IMR-90 (cell line): ENCODE measurements around the gene NUDT6. TPM values are rescaled to one million over a fixed set of nuclear protein-coding genes. Genes with fewer than 3 reads are reported as not detected.

Experiments
- ATAC-seq: fragments of 200-7000 bp; cut with Tn5 transposase; 2 replicates; pipeline ENCODE4 v1.9.1; 2020; ENCODE audit warnings: low read depth, mild to moderate bottlenecking, moderate library complexity
- BruUV-seq: library from RNA; stranded (reverse); fragments of 400-500 nt; replicated peaks from 2 replicates; lab custom pipeline; 2021; lab: Mats Ljungman, UMichigan
- CTCF ChIA-PET: fragments of 300-600 bp; formaldehyde crosslinking; extraction: SDS; loops from one replicate; lab custom pipeline; 2021; ENCODE audit warnings: antibody characterized with exemption; lab: Yijun Ruan, JAX
- POLR2A ChIA-PET: fragments of 300-600 bp; sonication (Branson Sonifier 250); formaldehyde crosslinking; loops from one replicate; lab custom pipeline; 2022; ENCODE audit warnings: antibody characterized with exemption; ENCODE audit not compliant: unreplicated experiment; lab: Charles Lee
- DNase-seq: peaks from one replicate; pipeline ENCODE4 v3.0.0; 2013
- H2AFZ ChIP-seq: replicated peaks from 2 replicates; pipeline ENCODE3; 2013; ENCODE audit warnings: low read length, mild to moderate bottlenecking; ENCODE audit not compliant: poor library complexity
- H2AK5ac ChIP-seq: 2 replicates; pipeline ENCODE4 v1.6.1; 2013; ENCODE audit warnings: low read depth, low read length, inconsistent platforms
- H2AK9ac ChIP-seq: replicated peaks from 2 replicates; pipeline ENCODE3; 2013; ENCODE audit warnings: mild to moderate bottlenecking, low read depth, low read length, moderate library complexity; ENCODE audit not compliant: poor library complexity
- H2BK120ac ChIP-seq: 2 replicates; pipeline ENCODE4 v1.6.1; 2013; ENCODE audit warnings: low read depth, low read length, inconsistent platforms
- H2BK15ac ChIP-seq: 3 replicates; pipeline ENCODE4 v1.6.1; 2013; ENCODE audit warnings: low read depth, low read length, inconsistent platforms
- H2BK20ac ChIP-seq: 2 replicates; pipeline ENCODE4 v1.6.1; 2013; ENCODE audit warnings: low read depth, mild to moderate bottlenecking, inconsistent platforms, low read length, moderate library complexity
- H2BK5ac ChIP-seq: 2 replicates; pipeline ENCODE4 v1.6.1; 2013; ENCODE audit warnings: mild to moderate bottlenecking, low read depth, low read length, inconsistent platforms; ENCODE audit not compliant: poor library complexity, severe bottlenecking
- H3K14ac ChIP-seq: replicated peaks from 2 replicates; pipeline ENCODE4 v1.6.1; 2013; ENCODE audit warnings: low read depth, low read length, inconsistent platforms
- H3K18ac ChIP-seq: 2 replicates; pipeline ENCODE4 v1.6.1; 2013; ENCODE audit warnings: low read depth, low read length, control low read depth
- H3K23ac ChIP-seq: 2 replicates; pipeline ENCODE4 v1.6.1; 2013; ENCODE audit warnings: low read depth, low read length, inconsistent platforms
- H3K27ac ChIP-seq: 2 replicates; pipeline ENCODE4 v1.5.1; 2013; ENCODE audit warnings: mild to moderate bottlenecking, control low read depth, low read length; ENCODE audit not compliant: insufficient read depth
- H3K27me3 ChIP-seq: 2 replicates; pipeline ENCODE4 v1.6.1; 2013; ENCODE audit warnings: low read length; ENCODE audit not compliant: control insufficient read depth, insufficient read depth
- H3K36me3 ChIP-seq: 2 replicates; pipeline ENCODE4 v1.6.1; 2013; ENCODE audit warnings: low read length, mixed read lengths; ENCODE audit not compliant: control insufficient read depth, insufficient read depth
- H3K4ac ChIP-seq: 2 replicates; pipeline ENCODE4 v1.6.1; 2013; ENCODE audit warnings: low read depth, low read length, inconsistent platforms
- H3K4me1 ChIP-seq: 2 replicates; pipeline ENCODE4 v1.6.1; 2013; ENCODE audit warnings: low read length, mixed read lengths; ENCODE audit not compliant: control insufficient read depth, insufficient read depth
- H3K4me2 ChIP-seq: 2 replicates; pipeline ENCODE4 v1.6.1; 2013; ENCODE audit warnings: low read depth, mild to moderate bottlenecking, control low read depth, low read length, moderate library complexity
- H3K4me3 ChIP-seq: 2 replicates; pipeline ENCODE4 v1.5.1; 2013; ENCODE audit warnings: low read depth, mild to moderate bottlenecking, control low read depth, low read length, moderate library complexity; ENCODE audit not compliant: insufficient read depth
- H3K56ac ChIP-seq: 2 replicates; pipeline ENCODE4 v1.6.1; 2013; ENCODE audit warnings: low read length, inconsistent platforms; ENCODE audit not compliant: insufficient read depth; ENCODE audit errors: extremely low read depth
- H3K79me1 ChIP-seq, 2 experiments: 2 replicates each; pipeline ENCODE4 v1.6.1; 2013; ENCODE audit warnings: low read length in 2 of 2, inconsistent platforms in 1 of 2, low read depth in 1 of 2
- H3K9ac ChIP-seq: 2 replicates; pipeline ENCODE4 v1.6.1; 2013; ENCODE audit warnings: low read depth, low read length, control low read depth
- H3K9me1 ChIP-seq: 2 replicates; pipeline ENCODE4 v1.6.1; 2013; ENCODE audit warnings: low read length, inconsistent platforms; ENCODE audit not compliant: insufficient read depth
- H3K9me3 ChIP-seq: 2 replicates; pipeline ENCODE4 v1.6.1; 2013; ENCODE audit warnings: low read length; ENCODE audit not compliant: control insufficient read depth, insufficient read depth
- H4K20me1 ChIP-seq: 2 replicates; pipeline ENCODE4 v1.6.1; 2013; ENCODE audit warnings: low read length, inconsistent platforms; ENCODE audit not compliant: insufficient read depth
- H4K5ac ChIP-seq: 2 replicates; pipeline ENCODE4 v1.6.1; 2013; ENCODE audit warnings: mild to moderate bottlenecking, low read depth, low read length, control low read depth
- H4K8ac ChIP-seq, 2 experiments: 2 replicates each; pipeline ENCODE4 v1.6.1; 2013; ENCODE audit warnings: low read depth in 2 of 2, low read length in 2 of 2, control low read depth in 1 of 2, inconsistent platforms in 1 of 2
- H4K91ac ChIP-seq: 2 replicates; pipeline ENCODE4 v1.6.1; 2013; ENCODE audit warnings: low read depth, low read length, inconsistent platforms; ENCODE audit not compliant: insufficient read depth
- CHD1 ChIP-seq: IDR thresholded peaks from 2 replicates; pipeline ENCODE4 v1.6.1; 2012; ENCODE audit warnings: low read depth, low read length, improper control_type of control experiment
- FOS ChIP-seq: fragments of 150-350 bp; IDR thresholded peaks from 2 replicates; pipeline ENCODE4 v1.6.1; 2016; ENCODE audit warnings: low read depth, low read length
- MAZ ChIP-seq: IDR thresholded peaks from 2 replicates; pipeline ENCODE4 v1.6.1; 2012; ENCODE audit warnings: low read depth, mild to moderate bottlenecking, low read length, improper control_type of control experiment, moderate library complexity, borderline replicate concordance
- POLR2A ChIP-seq: IDR thresholded peaks from 2 replicates; pipeline ENCODE4 v1.6.1; 2012; ENCODE audit warnings: mild to moderate bottlenecking, low read depth, low read length
- RAD21 ChIP-seq: IDR thresholded peaks from 2 replicates; pipeline ENCODE4 v1.6.1; 2012; ENCODE audit warnings: low read length, improper control_type of control experiment
- RCOR1 ChIP-seq: IDR thresholded peaks from 2 replicates; pipeline ENCODE4 v1.6.1; 2012; ENCODE audit warnings: mild to moderate bottlenecking, low read length, improper control_type of control experiment; ENCODE audit not compliant: insufficient replicate concordance
- RFX5 ChIP-seq: IDR thresholded peaks from 2 replicates; pipeline ENCODE4 v1.8.0; 2012; ENCODE audit warnings: low read depth, mild to moderate bottlenecking, low read length, moderate library complexity
- USF2 ChIP-seq: fragments of 150-350 bp; IDR thresholded peaks from 2 replicates; pipeline ENCODE4 v1.6.1; 2017; ENCODE audit warnings: mild to moderate bottlenecking, antibody characterized with exemption, low read length, low read depth
- WGBS, 2 experiments: methylation state at CpG; one replicate each; pipeline versions ENCODE4 v1.1.5 to v1.1.7; 2013; ENCODE audit warnings: missing lambda C conversion rate in 2 of 2; ENCODE audit not compliant: insufficient read length in 1 of 2; ENCODE audit errors: extremely low coverage in 2 of 2; 5-methylcytosine and 5-hydroxymethylcytosine counted together
- dilution Hi-C: fragments of 300-500 bp; cut with HindIII; formaldehyde crosslinking; loops from one replicate; pipeline ENCODE4 v1.14.3; 2018; ENCODE audit warnings: low sequenced_read_pairs; ENCODE audit not compliant: unreplicated experiment
- in situ Hi-C: fragments of 300-500 bp; cut with MboI; formaldehyde crosslinking; loops from 3 replicates; pipeline ENCODE4 v1.14.3; 2019; ENCODE audit warnings: low sequenced_read_pairs, inconsistent platforms, mixed read lengths
- intact Hi-C: fragments of 100-400 bp; cut with micrococcal nuclease; formaldehyde crosslinking; loops from 2 replicates; pipeline ENCODE4 v1.10.0; 2022
- polyA plus RNA-seq, 3 experiments: library from polyadenylated mRNA; depleted of rRNA; stranded (reverse); fragments of >200 nt; gene quantifications; 2 replicates each; pipeline ENCODE4 v1.2.3, GENCODE V29; 2012; ENCODE audit warnings: low replicate concordance in 1 of 3
- total RNA-seq: library from RNA; depleted of rRNA; stranded (reverse); fragments of >200 nt; gene quantifications from 2 replicates; pipeline ENCODE4 v1.2.3, GENCODE V29; 2012

Gene NUDT6
- total and polyA plus RNA-seq, 2 of the 4 experiments (the other 2 are of a cell fraction), result 2.7 to 4.8 TPM

GRCh38 chr4:122959981-122960610, 37.7 kb upstream of the NUDT6 start:
- BruUV-seq, result no TSS peak
- Histone ChIP-seq H2BK5ac (peak overlapping the region; percentile 48), H2BK120ac (no peak overlapping the region; the same call in 1 of the 2 replicates), H2AK9ac (no peak overlapping the region), H3K79me1 (peaks cover 10 to 27% of the 10 kb centered on the region in 2 experiments), H3K4ac (0 out of 2 replicates have a peak overlapping the region, but pooled peaks have one; percentile 50), H3K9me3 (no peaks in the 10 kb centered on the region; the same call in 1 of the 2 replicates), H4K20me1 (no peaks in the 10 kb centered on the region), H3K56ac (no peak overlapping the region), H3K9me1 (peaks cover 4% of the 10 kb centered on the region), H3K4me2 (peak overlapping the region; percentile 7), H3K9ac (no peak overlapping the region), H4K8ac (no peak overlapping the region; a peak in 1 of 4 replicates), H3K27ac (peak overlapping the region; percentile 29; the same call in 1 of the 2 replicates), H4K5ac (no peak overlapping the region), H2AFZ (no peak overlapping the region), H3K4me3 (no peak overlapping the region), H3K4me1 (no peaks in the 10 kb centered on the region), H3K36me3 (no peaks in the 10 kb centered on the region), H3K18ac (peak overlapping the region; percentile 77; the same call in 1 of the 2 replicates), H3K27me3 (no peaks in the 10 kb centered on the region), H2BK15ac (no peak overlapping the region; the same call in 2 of the 3 replicates), H2BK20ac (no peak overlapping the region; the same call in 1 of the 2 replicates), H4K91ac (no peak overlapping the region), H2AK5ac (no peak overlapping the region), H3K23ac (peak overlapping the region; percentile 36; the same call in 1 of the 2 replicates), H3K14ac (no peak overlapping the region)
- CTCF ChIA-PET, result no interaction called here
- POLR2A ChIA-PET, result no interaction called here
- WGBS, 2 experiments, result no CpG with 5 or more reads among the region's 3 CpGs
- no peak for TF ChIP-seq RFX5
- no peak for TF ChIP-seq CHD1
- no peak for TF ChIP-seq RAD21
- no peak for TF ChIP-seq FOS
- TF ChIP-seq MAZ, result no peak
- TF ChIP-seq RCOR1, result no peak
- no peak for TF ChIP-seq USF2
- TF ChIP-seq POLR2A, result no peak
- DNase-seq, result peak; percentile 20
- dilution Hi-C loops (no loop called here), in situ Hi-C loops (no loop called here), intact Hi-C loops (loop anchor here (10.0 kb wide), 1 partner anchor 115 kb away; no protein-coding TSS in a partner anchor)
- ATAC-seq, result peak; percentile 70
